NCI-H2196 treated with DMSO at 0.1 percent for 48 hours (cell line): Measurements from ENCODE around the gene SEPTIN12.
A peak's percentile ranks its signal among the peaks of the same experiment; 100 is the strongest.

ENCODE experiments used
- DNase-seq: peaks from one replicate; lab custom pipeline; 2025; ENCODE audit not compliant: unreplicated experiment; lab: John Stamatoyannopoulos, UW

Gene SEPTIN12

GRCh38 chr16:4734063-4734729, 53.9 kb downstream of the SEPTIN12 start, which contains the start of the genes ANKS3 and DNAAF8:
Gene ANKS3, minus strand, starts transcription at chr16:4734271. Its CDS starts 4,122 bp downstream, at chr16:4730149.
Gene DNAAF8, plus strand, starts transcription at chr16:4734537. Its CDS starts 1,978 bp downstream, at chr16:4736515.
- DNase-seq = peak; percentile 94

DNA sequence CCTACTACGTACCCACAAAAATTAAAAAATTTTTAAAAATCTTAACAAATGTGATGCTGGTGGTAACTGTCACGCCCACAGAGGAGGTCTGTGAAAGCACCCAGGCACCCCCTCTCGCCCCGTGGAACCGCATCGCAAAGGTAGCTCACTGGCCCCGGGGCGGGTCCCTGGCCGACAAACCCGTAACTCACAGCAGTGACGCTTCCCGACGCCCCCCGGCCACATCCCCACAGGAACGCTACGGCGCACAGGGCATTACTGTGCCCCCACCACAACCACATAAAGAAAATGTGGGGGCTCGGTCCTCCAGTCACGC, 54.4 kb downstream of the SEPTIN12 start:
- DNase-seq = no peak

- no peak for DNase-seq
These were observed 54.9 kb downstream of the SEPTIN12 start for GRCh38 chr16:4733211-4733742.

GRCh38 chr16:4729876-4730275, 58.3 kb downstream of the SEPTIN12 start:
- DNase-seq = no peak

DNA sequence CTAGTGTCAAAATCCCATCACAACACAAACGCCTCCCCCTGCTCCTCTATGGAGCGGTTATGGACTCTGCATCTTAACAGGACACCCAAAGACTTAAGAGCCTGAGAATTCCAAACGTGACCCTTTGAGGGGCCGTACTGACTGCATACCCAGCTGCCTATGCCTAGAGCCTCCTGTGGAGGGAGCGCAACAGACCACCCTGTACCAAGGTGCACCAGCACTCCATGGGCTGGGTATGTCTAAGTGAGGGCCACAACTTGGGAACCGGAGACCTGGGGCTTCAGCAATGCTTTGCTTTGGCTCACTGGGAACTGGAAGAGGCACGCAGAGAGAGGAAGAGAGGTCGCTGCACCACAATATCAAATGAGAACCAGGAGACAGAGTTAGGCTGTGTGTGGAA, 59.5 kb downstream of the SEPTIN12 start:
- DNase-seq = no peak
